ENCODE results near the gene MC3R.

Gene MC3R

DNA sequence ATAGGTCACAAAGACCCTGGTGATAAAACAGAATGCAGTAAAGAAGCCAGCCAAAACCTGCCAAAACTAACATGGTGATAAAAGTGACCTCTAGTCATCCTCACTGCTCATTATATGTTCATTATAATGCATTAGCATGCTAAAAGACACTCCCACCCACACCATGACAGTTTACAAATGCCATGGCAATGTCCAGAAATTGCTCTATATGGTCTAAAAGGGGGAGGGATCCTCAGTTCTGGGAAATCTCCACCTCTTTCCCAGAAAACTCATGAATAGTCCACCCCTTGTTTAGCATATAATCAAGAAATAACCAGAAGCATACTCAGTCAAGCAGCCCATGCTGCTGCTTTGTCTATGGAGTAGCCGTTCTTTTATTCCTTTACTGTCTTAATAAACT, 40.4 kb upstream of the MC3R start:
- H3K27me3 ChIP-seq (replicated peaks; ENCODE audit: insufficient read depth, low read length), result no peaks in the 10 kb centered on the region
- no peaks in the 10 kb centered on the region for H3K9me3 ChIP-seq (replicated peaks; ENCODE audit: insufficient read depth, low read length)
- no peak overlapping the region for H3K9ac ChIP-seq (ENCODE audit: low read length)
- no peak overlapping the region for H3K4me3 ChIP-seq (ENCODE audit: low read length)
- H4K20me1 ChIP-seq (ENCODE audit: insufficient read depth, low read length), result no peaks in the 10 kb centered on the region
- H3K9me2 ChIP-seq (replicated peaks; ENCODE audit: insufficient read depth, low read length), result no peaks in the 10 kb centered on the region
- H3K27ac ChIP-seq (ENCODE audit: low read length), result no peak overlapping the region
- no peak for TF ChIP-seq EZH2phosphoT487 (IDR thresholded peaks at IDR 0.05; ENCODE audit: low read length)
- TF ChIP-seq, protein P1, sequence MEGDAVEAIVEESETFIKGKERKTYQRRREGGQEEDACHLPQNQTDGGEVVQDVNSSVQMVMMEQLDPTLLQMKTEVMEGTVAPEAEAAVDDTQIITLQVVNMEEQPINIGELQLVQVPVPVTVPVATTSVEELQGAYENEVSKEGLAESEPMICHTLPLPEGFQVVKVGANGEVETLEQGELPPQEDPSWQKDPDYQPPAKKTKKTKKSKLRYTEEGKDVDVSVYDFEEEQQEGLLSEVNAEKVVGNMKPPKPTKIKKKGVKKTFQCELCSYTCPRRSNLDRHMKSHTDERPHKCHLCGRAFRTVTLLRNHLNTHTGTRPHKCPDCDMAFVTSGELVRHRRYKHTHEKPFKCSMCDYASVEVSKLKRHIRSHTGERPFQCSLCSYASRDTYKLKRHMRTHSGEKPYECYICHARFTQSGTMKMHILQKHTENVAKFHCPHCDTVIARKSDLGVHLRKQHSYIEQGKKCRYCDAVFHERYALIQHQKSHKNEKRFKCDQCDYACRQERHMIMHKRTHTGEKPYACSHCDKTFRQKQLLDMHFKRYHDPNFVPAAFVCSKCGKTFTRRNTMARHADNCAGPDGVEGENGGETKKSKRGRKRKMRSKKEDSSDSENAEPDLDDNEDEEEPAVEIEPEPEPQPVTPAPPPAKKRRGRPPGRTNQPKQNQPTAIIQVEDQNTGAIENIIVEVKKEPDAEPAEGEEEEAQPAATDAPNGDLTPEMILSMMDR (IDR thresholded peaks at IDR 0.05; ENCODE audit: low read length), result no peak
- TF ChIP-seq EZH2 (optimal IDR thresholded peaks at IDR 0.05; ENCODE audit: low read depth, low read length), result no peak
- H3K79me2 ChIP-seq (ENCODE audit: low read length), result no peaks in the 10 kb centered on the region
- H3K4me2 ChIP-seq (ENCODE audit: low read depth, low read length), result no peak overlapping the region
- H2AFZ ChIP-seq (ENCODE audit: low read length), result no peak overlapping the region
- H3K36me3 ChIP-seq (replicated peaks; ENCODE audit: insufficient read depth, low read length), result no peaks in the 10 kb centered on the region
- no peaks in the 10 kb centered on the region for H3K4me1 ChIP-seq (ENCODE audit: low read length)
- H3F3A ChIP-seq (ENCODE audit: insufficient read depth, low read length), result no peaks in the 10 kb centered on the region
- no peak for DNase-seq

DNA sequence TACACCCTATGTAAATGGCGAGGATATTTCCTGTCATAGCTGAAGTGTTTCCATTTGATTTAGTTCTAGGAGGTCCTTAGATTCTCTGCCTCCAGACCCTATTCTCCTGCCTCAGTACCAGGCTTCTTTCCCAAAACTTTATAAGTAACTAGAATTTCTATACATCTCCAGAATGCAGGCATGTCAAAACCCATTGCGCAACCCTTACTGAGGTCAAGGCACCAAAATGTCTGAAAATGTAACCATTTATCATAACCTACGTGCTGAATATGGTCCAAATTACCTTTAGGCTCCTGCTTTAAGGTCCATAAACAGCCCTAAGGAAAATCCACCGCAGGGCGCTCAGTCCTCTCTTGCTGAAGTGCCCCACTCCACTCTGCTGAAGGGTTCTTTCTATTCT, 37.5 kb upstream of the MC3R start:
- Histone ChIP-seq H3F3A (ENCODE audit: insufficient read depth, low read length) (no peaks in the 10 kb centered on the region), H3K4me1 (ENCODE audit: low read length) (no peaks in the 10 kb centered on the region), H3K79me2 (ENCODE audit: low read length) (no peaks in the 10 kb centered on the region), H3K4me3 (ENCODE audit: low read length) (no peak overlapping the region), H3K9me2 (replicated peaks; ENCODE audit: insufficient read depth, low read length) (no peaks in the 10 kb centered on the region), H3K9ac (ENCODE audit: low read length) (no peak overlapping the region), H3K4me2 (ENCODE audit: low read depth, low read length) (no peak overlapping the region), H3K27ac (ENCODE audit: low read length) (no peak overlapping the region), H2AFZ (ENCODE audit: low read length) (no peak overlapping the region), H3K9me3 (replicated peaks; ENCODE audit: insufficient read depth, low read length) (no peaks in the 10 kb centered on the region), H3K27me3 (replicated peaks; ENCODE audit: insufficient read depth, low read length) (no peaks in the 10 kb centered on the region), H3K36me3 (replicated peaks; ENCODE audit: insufficient read depth, low read length) (no peaks in the 10 kb centered on the region), H4K20me1 (ENCODE audit: insufficient read depth, low read length) (no peaks in the 10 kb centered on the region)
- TF ChIP-seq EZH2phosphoT487 (IDR thresholded peaks at IDR 0.05; ENCODE audit: low read length) (no peak), EZH2 (optimal IDR thresholded peaks at IDR 0.05; ENCODE audit: low read depth, low read length) (no peak)
- TF ChIP-seq, protein P1 (IDR thresholded peaks at IDR 0.05; ENCODE audit: low read length), result no peak
- DNase-seq, result no peak

DNA sequence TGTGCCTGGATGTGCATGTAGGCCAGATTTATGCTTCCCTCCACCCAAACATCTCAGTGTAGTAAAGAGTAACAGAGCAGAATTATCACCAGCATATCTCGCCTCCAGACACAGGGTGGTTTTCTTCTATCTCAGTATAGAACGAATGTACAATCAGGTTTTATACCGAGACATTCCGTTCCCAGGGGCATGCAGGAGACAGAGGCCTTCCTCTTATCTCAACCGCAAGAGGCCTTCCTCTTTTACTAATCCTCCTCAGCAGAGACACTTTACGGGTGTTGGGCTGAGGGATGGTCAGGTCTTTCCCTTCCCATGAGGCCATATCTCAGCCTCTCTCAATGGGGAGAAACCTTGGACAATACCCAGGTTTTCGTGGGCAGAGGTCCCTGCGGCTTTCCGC, 36.4 kb upstream of the MC3R start:
- no peak for DNase-seq
- H3K9me2 ChIP-seq (replicated peaks; ENCODE audit: insufficient read depth, low read length), result no peaks in the 10 kb centered on the region
- H3K9me3 ChIP-seq (replicated peaks; ENCODE audit: insufficient read depth, low read length), result no peaks in the 10 kb centered on the region
- no peaks in the 10 kb centered on the region for H4K20me1 ChIP-seq (ENCODE audit: insufficient read depth, low read length)
- no peaks in the 10 kb centered on the region for H3K79me2 ChIP-seq (ENCODE audit: low read length)
- no peak overlapping the region for H3K4me2 ChIP-seq (ENCODE audit: low read depth, low read length)
- no peaks in the 10 kb centered on the region for H3K27me3 ChIP-seq (replicated peaks; ENCODE audit: insufficient read depth, low read length)
- H3K36me3 ChIP-seq (replicated peaks; ENCODE audit: insufficient read depth, low read length), result no peaks in the 10 kb centered on the region
- no peak overlapping the region for H3K9ac ChIP-seq (ENCODE audit: low read length)
- TF ChIP-seq, protein P1 (IDR thresholded peaks at IDR 0.05; ENCODE audit: low read length), result no peak
- TF ChIP-seq EZH2phosphoT487 (IDR thresholded peaks at IDR 0.05; ENCODE audit: low read length) (no peak), EZH2 (optimal IDR thresholded peaks at IDR 0.05; ENCODE audit: low read depth, low read length) (no peak)
- no peak overlapping the region for H3K4me3 ChIP-seq (ENCODE audit: low read length)
- H3K4me1 ChIP-seq (ENCODE audit: low read length), result no peaks in the 10 kb centered on the region
- no peak overlapping the region for H2AFZ ChIP-seq (ENCODE audit: low read length)
- H3K27ac ChIP-seq (ENCODE audit: low read length), result no peak overlapping the region
- H3F3A ChIP-seq (ENCODE audit: insufficient read depth, low read length), result no peaks in the 10 kb centered on the region
